Fibroblast of skin of right biceps (primary cell): ENCODE data around the gene IFITM5.
"Not testable (repeated sequence)": the region's sequence is repeated elsewhere in the genome, so short reads cannot be mapped to it uniquely, and the experiment has no call there.

Experiments
- DNase-seq: peaks from one replicate; pipeline ENCODE4 v3.0.0-alpha.2; 2013

Gene IFITM5

DNA sequence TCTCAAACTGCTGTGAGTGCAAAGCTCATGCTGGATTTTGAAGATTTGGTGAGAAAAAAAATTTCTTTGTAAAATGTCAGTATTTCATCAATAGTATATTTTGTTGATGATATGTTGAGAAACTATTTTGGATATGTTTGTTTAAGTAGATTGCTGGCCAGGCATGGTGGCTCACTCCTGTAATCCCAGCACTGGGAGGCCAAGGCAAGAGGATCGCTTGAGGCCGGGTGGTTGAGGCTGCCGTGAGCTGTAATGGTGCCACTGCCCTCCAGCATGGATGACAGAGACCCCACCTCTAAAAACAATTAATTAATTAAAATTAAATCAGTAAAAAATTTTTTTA, 28.2 kb upstream of the IFITM5 start:
- DNase-seq: no peak

DNA sequence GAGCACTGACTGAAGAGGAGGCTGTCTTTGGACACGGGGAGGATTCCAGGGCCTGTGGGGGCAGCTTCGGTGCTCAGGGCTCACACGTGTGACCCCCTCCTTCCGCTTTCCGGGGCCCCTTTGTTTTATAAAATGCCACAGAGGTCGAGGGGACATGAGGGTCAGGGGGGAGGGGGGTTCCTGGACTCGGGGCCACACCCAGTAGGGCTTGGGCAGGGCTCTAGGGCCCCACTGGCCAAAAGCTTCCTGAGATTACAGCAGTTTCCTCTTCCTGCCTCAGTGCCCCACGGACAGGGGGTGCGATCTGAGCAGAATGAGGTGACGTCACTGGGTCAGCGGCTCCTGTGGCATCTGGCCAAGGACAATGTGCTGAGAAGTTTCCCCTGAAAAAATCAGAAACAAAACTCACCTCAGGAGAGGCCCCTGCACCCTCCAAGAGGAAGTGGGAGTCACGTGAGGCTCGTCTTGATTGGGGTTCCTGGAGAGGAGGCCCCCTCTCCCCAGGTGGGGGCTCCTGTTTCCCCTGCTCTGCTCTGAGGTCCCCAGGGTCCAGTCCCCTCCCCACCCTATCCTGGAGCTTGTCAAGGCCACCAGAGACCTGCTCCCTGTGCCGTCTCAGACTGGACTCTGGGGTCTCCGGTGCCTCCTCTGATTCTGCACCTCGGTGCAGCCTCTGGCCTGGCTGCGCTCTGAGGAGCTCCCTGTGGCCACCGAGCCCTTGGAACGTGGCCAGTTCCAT, 27.7 kb upstream of the IFITM5 start:
- DNase-seq: peak; percentile 47

DNA sequence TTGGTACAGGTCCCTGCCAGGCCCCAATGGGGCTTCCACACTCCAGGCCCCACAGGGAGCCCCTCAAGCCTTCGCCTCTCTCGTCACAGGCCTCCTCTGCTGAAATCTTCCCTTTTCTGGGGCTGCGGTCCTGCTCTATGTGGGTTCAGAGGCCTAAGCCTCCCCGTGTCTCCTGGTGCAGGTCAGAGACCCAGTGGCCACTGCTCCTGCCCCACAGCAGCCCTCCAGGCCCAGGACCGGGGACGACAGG, 27.2 kb upstream of the IFITM5 start:
- no peak for DNase-seq

DNA sequence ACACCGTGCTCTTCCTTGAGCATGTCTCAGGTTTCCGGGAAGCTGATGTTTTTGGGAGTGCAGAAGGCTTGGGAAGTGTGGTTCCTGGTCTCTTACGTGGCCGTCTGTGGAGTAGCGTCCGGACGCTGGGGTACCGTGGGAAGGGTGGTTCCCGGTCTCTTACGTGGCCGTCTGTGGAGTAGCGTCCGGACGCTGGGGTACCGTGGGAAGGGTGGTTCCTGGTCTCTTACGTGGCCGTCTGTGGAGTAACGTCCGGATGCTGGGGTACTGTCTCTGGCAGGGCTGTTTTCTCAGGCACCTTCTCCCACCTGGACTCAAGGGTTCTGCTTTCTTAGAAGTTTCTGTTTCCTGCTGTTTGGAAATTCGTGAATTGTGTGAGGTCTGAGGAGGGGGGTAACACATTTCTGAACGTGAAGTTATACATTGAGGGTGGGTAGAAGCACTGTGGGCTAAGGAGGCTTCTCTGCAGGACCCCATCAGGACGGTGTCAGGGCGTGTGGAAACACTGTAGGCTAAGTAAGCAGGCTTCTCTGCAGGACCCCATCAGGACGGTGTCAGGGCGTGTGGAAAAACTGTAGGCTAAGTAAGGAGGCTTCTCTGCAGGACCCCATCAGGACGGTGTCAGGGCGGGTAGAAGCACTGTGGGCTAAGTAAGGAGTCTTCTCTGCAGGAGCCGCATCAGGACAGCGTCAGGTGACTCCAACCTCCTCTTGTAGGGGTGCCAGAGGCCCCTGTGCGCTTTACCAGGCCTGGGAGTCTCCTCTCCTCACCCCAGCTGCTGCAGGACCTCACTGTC, 26.7 kb upstream of the IFITM5 start:
- DNase-seq: no peak

DNA sequence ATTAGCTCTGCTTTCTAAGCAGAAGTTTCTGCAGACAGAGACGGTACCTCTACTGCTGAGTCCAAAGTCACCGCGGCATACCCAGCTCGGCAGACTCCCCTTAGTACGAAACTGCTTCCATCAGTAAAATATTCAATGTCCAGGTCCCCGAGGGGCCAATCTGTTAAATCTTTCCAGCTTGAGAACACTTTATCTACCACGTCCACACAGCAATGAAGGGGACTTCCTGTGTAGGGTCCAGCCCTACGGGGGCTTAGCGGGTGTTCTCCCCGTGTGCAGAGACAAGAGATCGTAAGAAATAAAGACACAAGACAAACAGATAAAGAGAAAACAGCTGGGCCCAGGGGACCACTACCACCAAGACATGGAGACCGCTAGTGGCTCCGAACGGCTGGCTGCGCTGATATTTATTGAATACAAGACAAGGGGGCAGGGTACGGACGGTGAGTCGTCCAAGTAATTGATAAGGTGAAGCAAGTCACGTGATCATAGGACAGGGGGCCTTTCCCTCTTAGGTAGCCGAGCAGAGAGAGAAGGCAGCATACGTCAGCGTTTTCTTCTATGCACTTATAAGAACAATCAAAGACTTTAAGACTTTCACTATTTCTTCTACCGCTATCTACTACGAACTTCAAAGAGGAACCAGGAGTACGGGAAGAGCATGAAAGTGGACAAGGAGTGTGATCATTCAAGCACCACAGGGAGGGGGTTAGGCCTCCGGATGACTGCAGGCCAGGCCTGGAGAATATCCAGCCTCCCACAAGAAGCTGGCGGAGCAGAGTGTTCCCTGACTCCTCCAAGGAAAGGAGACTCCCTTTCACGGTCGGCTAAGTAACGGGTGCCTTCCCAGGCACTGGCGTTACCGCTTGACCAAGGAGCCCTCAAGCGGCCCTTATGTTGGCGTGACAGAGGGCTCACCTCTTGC, 25.5 kb upstream of the IFITM5 start:
- DNase-seq: not testable (repeated sequence)

- no peak for DNase-seq
These were observed 24.8 kb upstream of the IFITM5 start for GRCh38 chr11:324156-324555.

DNA sequence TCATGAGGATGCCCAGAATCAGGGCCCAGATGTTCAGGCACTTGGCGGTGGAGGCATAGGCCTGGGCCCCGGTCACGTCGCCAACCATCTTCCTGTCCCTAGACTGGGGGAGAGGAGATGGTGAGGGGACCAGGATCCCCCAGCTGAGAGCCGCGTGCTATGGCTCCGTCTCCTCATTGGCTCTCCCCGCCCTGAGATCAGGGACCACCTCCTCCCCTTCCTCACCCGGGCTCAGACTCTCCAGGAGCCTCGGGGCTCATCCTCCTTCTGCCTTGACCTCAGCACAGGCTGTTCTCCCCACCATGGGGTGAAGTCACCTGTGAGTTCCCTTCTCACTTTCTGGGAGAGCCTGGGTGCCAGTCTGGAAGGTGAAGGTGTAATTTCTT, 20.6 kb upstream of the IFITM5 start:
- not testable (repeated sequence) for DNase-seq

GRCh38 chr11:319121-319887, 20.0 kb upstream of the IFITM5 start:
- not testable (repeated sequence) for DNase-seq

DNA sequence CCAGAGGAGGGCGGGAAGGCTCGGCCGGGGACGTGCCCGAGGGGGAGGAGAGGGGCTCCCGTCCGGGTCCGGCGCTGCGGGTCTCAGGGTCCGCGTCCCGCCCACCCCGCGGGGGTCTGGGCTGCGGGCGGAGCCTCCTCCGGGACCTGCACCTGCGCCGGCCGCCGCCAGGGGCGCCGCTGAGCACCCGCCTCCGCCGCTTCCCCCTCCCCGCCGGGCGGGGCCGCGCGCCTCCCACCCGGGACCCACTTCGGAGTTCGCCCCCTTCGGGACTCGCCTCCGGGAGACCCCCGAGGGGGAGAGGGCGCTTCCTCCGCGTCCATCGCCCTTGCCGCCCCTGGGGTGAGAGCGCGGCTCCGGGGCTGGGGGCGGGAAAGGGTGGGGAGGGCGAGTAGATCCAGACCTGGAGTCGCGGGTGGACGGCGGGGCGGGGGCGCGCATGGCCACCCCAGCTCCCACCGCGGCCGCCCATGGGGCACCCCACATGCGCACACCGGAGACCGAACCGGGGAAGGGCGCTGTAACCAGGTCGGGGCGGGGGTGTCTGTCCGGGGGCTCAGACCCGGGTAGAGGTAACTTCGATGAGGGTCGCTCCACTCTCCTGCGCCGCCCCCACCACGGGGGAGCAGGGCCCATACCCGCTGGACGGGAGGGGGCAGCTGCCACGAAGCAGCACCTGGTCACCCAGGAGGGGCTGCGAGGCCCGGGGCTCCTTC, 19.2 kb upstream of the IFITM5 start:
- not testable (repeated sequence) for DNase-seq

DNA sequence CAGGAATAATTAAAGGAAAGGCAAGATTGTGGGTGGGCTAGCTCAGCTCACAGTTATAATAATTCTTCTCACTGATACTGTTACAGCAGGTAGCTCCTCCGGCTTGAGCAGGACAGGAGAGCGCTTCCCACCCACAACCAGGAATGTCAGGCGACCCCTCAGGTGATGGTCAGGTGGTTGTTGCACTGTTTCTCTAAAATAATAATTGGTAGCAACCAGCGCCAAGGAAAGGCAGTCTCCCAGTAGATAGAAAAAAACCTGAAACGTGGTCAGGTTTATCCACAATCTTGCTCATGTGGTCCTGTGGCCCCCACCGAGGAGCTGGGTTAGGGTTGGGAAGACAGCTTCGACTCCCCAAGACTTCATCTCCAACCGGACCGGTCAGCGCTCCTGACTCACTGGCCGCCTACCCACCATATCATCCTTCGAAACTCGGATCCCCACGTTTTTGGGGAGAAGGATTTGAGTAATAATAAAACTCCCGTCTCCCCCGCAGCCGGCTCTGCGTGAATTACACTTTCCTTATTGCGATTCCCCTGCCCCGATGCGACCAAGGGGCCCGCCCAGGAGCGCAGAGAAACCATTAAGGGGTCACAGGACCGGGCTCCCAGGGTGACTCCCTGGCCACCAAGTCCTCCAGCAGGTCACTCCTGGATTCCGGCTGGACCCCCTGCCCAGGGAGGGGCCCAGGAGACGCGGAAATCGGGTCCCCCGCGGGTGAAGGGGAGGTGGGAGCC, 18.5 kb upstream of the IFITM5 start:
- DNase-seq: not testable (repeated sequence)

- DNase-seq: no peak
These were observed 17.6 kb upstream of the IFITM5 start for GRCh38 chr11:316891-317301.

- DNase-seq: no peak
These were observed 16.8 kb upstream of the IFITM5 start for GRCh38 chr11:316031-316701.

DNA sequence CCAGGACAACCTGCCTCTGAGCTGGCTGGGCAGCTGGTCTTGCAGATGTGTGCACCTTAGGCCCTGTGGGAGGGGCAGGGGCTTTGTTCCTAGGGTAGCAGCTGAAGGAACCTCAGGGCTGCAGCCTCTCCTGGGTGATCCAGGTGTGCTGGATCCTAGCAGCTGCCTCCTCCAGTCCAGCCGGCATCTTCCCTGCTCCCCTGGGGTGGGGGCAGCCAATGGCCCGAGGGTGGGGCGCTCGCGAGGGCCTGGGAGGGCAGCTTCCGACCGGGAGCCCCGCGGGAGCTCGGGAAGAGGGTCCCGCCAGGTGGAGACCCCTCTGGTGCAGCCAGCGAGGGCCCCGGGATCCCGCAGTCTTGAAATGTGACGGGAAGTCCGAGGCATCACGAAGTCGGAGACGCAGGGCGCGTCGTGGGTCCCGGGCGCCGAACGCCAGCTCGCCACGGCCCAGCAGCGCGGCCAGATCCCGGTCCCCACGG, 16.2 kb upstream of the IFITM5 start:
- DNase-seq: no peak

DNA sequence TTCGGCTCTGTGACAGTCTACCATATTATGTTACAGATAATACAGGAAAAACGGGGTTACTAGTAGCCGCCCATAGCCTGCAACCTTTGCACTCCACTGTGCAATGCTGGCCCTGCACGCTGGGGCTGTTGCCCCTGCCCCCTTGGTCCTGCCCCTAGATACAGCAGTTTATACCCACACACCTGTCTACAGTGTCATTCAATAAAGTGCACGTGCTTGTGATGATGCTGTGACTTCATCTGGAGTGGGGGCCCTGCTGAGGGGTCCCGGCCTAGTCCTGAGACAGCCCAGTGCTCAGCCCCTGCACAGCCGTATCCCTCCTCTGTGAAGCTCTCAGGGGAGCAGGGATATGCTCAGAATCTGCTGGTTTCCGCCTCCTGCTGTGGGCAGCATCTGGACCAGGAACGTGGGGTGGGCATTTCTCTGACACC, 15.7 kb upstream of the IFITM5 start:
- no peak for DNase-seq

- not testable (repeated sequence) for DNase-seq
These were observed 15.2 kb upstream of the IFITM5 start for GRCh38 chr11:314554-314875.

- DNase-seq: peak; percentile 79
These were observed 14.6 kb upstream of the IFITM5 start, which contains the start of gene IFITM1 for GRCh38 chr11:313787-314553. IFITM1 (plus strand) TSS chr11:314040; CDS start chr11:314171, 131 bp downstream.

GRCh38 chr11:313304-313786, 14.0 kb upstream of the IFITM5 start:
- no peak for DNase-seq

DNA sequence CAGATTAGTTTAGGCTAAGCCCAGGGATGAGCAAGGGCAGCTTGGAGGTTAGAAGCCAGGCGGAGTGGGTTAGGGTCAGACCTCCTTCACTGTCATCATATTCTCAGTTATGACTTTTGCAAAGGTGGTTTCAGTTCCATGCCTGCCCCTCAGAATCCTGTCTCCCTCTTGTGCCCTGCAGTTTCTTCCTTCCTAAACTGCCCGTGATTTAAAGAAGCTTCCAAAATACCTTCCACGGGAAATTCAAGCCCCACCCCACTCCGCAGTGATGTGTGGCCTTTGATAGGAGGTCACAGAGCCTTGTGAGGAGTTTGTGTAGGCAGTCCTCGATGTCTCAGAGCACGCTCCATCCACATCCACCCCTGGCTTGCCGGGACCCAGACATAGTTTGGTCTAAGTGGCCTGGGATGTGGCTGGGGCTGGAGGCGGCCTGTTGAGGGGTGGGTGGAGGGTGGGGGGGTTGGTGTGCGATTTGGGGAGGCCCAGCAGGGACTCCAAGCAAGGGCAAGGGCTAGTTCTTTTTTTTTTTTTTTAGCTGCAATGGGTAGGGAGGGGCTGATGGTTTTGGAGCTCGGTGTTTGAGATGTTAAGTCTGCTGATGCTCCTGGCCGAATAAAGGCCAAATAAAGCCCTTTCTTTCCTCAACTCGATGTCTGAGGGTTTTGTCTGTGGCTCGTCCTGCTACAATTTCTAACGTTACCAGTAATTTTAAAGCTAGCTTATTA, 12.9 kb upstream of the IFITM5 start:
- no peak for DNase-seq
